OCI-LY1 (cell line): ENCODE measurements around the gene ITPKC.

Experiments used
- CTCF ChIP-seq: fragments of 200-600 bp; sonication (generic), shearing (Covaris generic); IDR thresholded peaks from 2 replicates; pipeline ENCODE4 v1.5.1; 2017; ENCODE audit warnings: mild to moderate bottlenecking, antibody characterized with exemption, low read length, moderate library complexity, mixed read lengths
- EZH2 ChIP-seq: fragments of 200-600 bp; sonication (generic), shearing (Covaris generic); IDR thresholded peaks from 2 replicates; pipeline ENCODE4 v1.8.0; 2017; ENCODE audit warnings: borderline replicate concordance, mixed run types, mild to moderate bottlenecking, antibody characterized with exemption, low read length, moderate library complexity, mixed read lengths

GRCh38 chr19:40717325-40717879 is 490 bp downstream of the ITPKC start:
- no peak for TF ChIP-seq CTCF
- no peak for TF ChIP-seq EZH2
